ENCODE data around the gene WASHC3.
A peak's percentile ranks its signal among the peaks of the same experiment; 100 is the strongest.

Gene WASHC3

GRCh38 chr12:102062419-102062806, 622 bp upstream of the WASHC3 start:
- Mint-ChIP-seq H3K4me3 (peak overlapping the region; percentile 97 to 98), H3K27me3 (peaks cover 0 to 5% of the 10 kb centered on the region in 2 donors), H3K36me3 (peaks cover 15% of the 10 kb centered on the region in 2 donors), H3K27ac (no peak overlapping the region), H3K9me3 (no peaks in the 10 kb centered on the region), H3K4me1 (peaks cover 5 to 22% of the 10 kb centered on the region in 2 donors)
- no peak for DNase-seq
- no peak for ATAC-seq (replicated peaks)

- peaks cover 8 to 29% of the 10 kb centered on the region in 2 donors for H3K4me1 Mint-ChIP-seq
- peak overlapping the region; percentile 99 for H3K27ac Mint-ChIP-seq
- no peaks in the 10 kb centered on the region for H3K9me3 Mint-ChIP-seq
- peaks cover 0 to 5% of the 10 kb centered on the region in 2 donors for H3K27me3 Mint-ChIP-seq
- peak overlapping the region; percentile 97 to 98 for H3K4me3 Mint-ChIP-seq
- peaks cover 25 to 26% of the 10 kb centered on the region in 2 donors for H3K36me3 Mint-ChIP-seq
- peak; percentile 31 for DNase-seq
- peak; percentile 72 to 73 for ATAC-seq (replicated peaks)
Observed at GRCh38 chr12:102061096-102061559, 663 bp downstream of the WASHC3 start.

- Mint-ChIP-seq H3K27me3 (peaks cover 0 to under 1% of the 10 kb centered on the region in 2 donors), H3K4me1 (peaks cover 10 to 35% of the 10 kb centered on the region in 2 donors), H3K27ac (peak overlapping the region; percentile 47), H3K4me3 (no peak overlapping the region), H3K36me3 (peaks cover 32 to 36% of the 10 kb centered on the region in 2 donors), H3K9me3 (no peaks in the 10 kb centered on the region)
- ATAC-seq (replicated peaks) (no peak), DNase-seq (no peak)
Observed at GRCh38 chr12:102059343-102059742, 2.4 kb downstream of the WASHC3 start.

- Mint-ChIP-seq H3K27ac (no peak overlapping the region), H3K4me1 (peaks cover 14 to 47% of the 10 kb centered on the region in 2 donors), H3K36me3 (peaks cover 43 to 54% of the 10 kb centered on the region in 2 donors), H3K27me3 (no peaks in the 10 kb centered on the region), H3K4me3 (no peak overlapping the region), H3K9me3 (no peaks in the 10 kb centered on the region)
- no peak for ATAC-seq (replicated peaks)
- DNase-seq = no peak
Observed at GRCh38 chr12:102054345-102054744, 7.4 kb downstream of the WASHC3 start.

GRCh38 chr12:102053062-102053349, 8.8 kb downstream of the WASHC3 start:
- peaks cover 35 to 51% of the 10 kb centered on the region in 2 donors for H3K36me3 Mint-ChIP-seq
- DNase-seq = no peak
- H3K4me3 Mint-ChIP-seq = no peak overlapping the region
- H3K27me3 Mint-ChIP-seq = no peaks in the 10 kb centered on the region
- no peaks in the 10 kb centered on the region for H3K9me3 Mint-ChIP-seq
- peaks cover 13 to 42% of the 10 kb centered on the region in 2 donors for H3K4me1 Mint-ChIP-seq
- no peak for ATAC-seq (replicated peaks)
- H3K27ac Mint-ChIP-seq = peak overlapping the region; percentile 31

GRCh38 chr12:102052192-102053061, 9.4 kb downstream of the WASHC3 start:
- Mint-ChIP-seq H3K36me3 (peaks cover 31 to 46% of the 10 kb centered on the region in 2 donors), H3K9me3 (no peaks in the 10 kb centered on the region), H3K27me3 (no peaks in the 10 kb centered on the region), H3K4me3 (no peak overlapping the region), H3K4me1 (peaks cover 13 to 42% of the 10 kb centered on the region in 2 donors), H3K27ac (no peak overlapping the region)
- DNase-seq = no peak
- ATAC-seq (replicated peaks) = no peak

GRCh38 chr12:102051431-102051965, 10.3 kb downstream of the WASHC3 start:
- Mint-ChIP-seq H3K36me3 (peaks cover 25 to 39% of the 10 kb centered on the region in 2 donors), H3K27ac (peak overlapping the region; percentile 65), H3K4me1 (peaks cover 11 to 37% of the 10 kb centered on the region in 2 donors), H3K27me3 (no peaks in the 10 kb centered on the region), H3K9me3 (no peaks in the 10 kb centered on the region), H3K4me3 (no peak overlapping the region)
- DNase-seq (no peak), ATAC-seq (replicated peaks) (peak; percentile 31 to 56)

GRCh38 chr12:102050660-102051430, 10.9 kb downstream of the WASHC3 start:
- ATAC-seq (replicated peaks) = no peak
- no peak overlapping the region for H3K27ac Mint-ChIP-seq

GRCh38 chr12:102043928-102044327, 17.9 kb downstream of the WASHC3 start:
- H3K4me1 Mint-ChIP-seq = peaks cover 0 to 2% of the 10 kb centered on the region in 2 donors
- H3K27ac Mint-ChIP-seq = peak overlapping the region; percentile 43
- no peaks in the 10 kb centered on the region for H3K27me3 Mint-ChIP-seq
- no peak for ATAC-seq (replicated peaks)
- H3K36me3 Mint-ChIP-seq = peaks cover 3 to 13% of the 10 kb centered on the region in 2 donors
- no peaks in the 10 kb centered on the region for H3K9me3 Mint-ChIP-seq
- no peak overlapping the region for H3K4me3 Mint-ChIP-seq
- DNase-seq = no peak

More at GRCh38 chr12:102050660-102051430, 10.9 kb downstream of the WASHC3 start:
- Mint-ChIP-seq H3K36me3 (peaks cover 21 to 35% of the 10 kb centered on the region in 2 donors), H3K4me1 (peaks cover 10 to 35% of the 10 kb centered on the region in 2 donors), H3K4me3 (no peak overlapping the region), H3K27me3 (no peaks in the 10 kb centered on the region), H3K9me3 (no peaks in the 10 kb centered on the region)
- DNase-seq = no peak

GRCh38 chr12:102033991-102034745, 27.6 kb downstream of the WASHC3 start:
- Mint-ChIP-seq H3K27ac (no peak overlapping the region), H3K4me1 (no peaks in the 10 kb centered on the region), H3K4me3 (no peak overlapping the region), H3K9me3 (no peaks in the 10 kb centered on the region), H3K36me3 (peaks cover 23 to 39% of the 10 kb centered on the region in 2 donors), H3K27me3 (no peaks in the 10 kb centered on the region)
- ATAC-seq (replicated peaks) (no peak), DNase-seq (no peak)

GRCh38 chr12:102031852-102032251, 29.9 kb downstream of the WASHC3 start:
- ATAC-seq (replicated peaks) = no peak
- no peak for DNase-seq
- Mint-ChIP-seq H3K36me3 (peaks cover 21 to 39% of the 10 kb centered on the region in 2 donors), H3K9me3 (no peaks in the 10 kb centered on the region), H3K27ac (no peak overlapping the region), H3K4me3 (no peak overlapping the region), H3K27me3 (no peaks in the 10 kb centered on the region), H3K4me1 (no peaks in the 10 kb centered on the region)

- Mint-ChIP-seq H3K36me3 (peaks cover 16 to 24% of the 10 kb centered on the region in 2 donors), H3K4me3 (no peak overlapping the region), H3K4me1 (peaks cover 0 to 1% of the 10 kb centered on the region in 2 donors), H3K27ac (no peak overlapping the region), H3K27me3 (no peaks in the 10 kb centered on the region), H3K9me3 (no peaks in the 10 kb centered on the region)
- DNase-seq = no peak
- no peak for ATAC-seq (replicated peaks)
Observed at GRCh38 chr12:102029141-102029540, 32.6 kb downstream of the WASHC3 start.

GRCh38 chr12:102026728-102027127, 35.1 kb downstream of the WASHC3 start:
- DNase-seq (no peak), ATAC-seq (replicated peaks) (no peak)
- H3K36me3 Mint-ChIP-seq = peaks cover 16 to 22% of the 10 kb centered on the region in 2 donors
- H3K27me3 Mint-ChIP-seq = no peaks in the 10 kb centered on the region
- H3K27ac Mint-ChIP-seq = no peak overlapping the region
- no peak overlapping the region for H3K4me3 Mint-ChIP-seq
- no peaks in the 10 kb centered on the region for H3K9me3 Mint-ChIP-seq
- H3K4me1 Mint-ChIP-seq = peaks cover 0 to 1% of the 10 kb centered on the region in 2 donors

- H3K4me1 Mint-ChIP-seq = peaks cover 0 to 1% of the 10 kb centered on the region in 2 donors
- peaks cover 24 to 34% of the 10 kb centered on the region in 2 donors for H3K36me3 Mint-ChIP-seq
- H3K27ac Mint-ChIP-seq = no peak overlapping the region
- DNase-seq (no peak), ATAC-seq (replicated peaks) (no peak)
- no peaks in the 10 kb centered on the region for H3K27me3 Mint-ChIP-seq
- no peaks in the 10 kb centered on the region for H3K9me3 Mint-ChIP-seq
- H3K4me3 Mint-ChIP-seq = no peak overlapping the region
Observed at GRCh38 chr12:102024765-102025164, 37.0 kb downstream of the WASHC3 start.

All from stimulated activated naive B cell treated with anti-CD40 and anti-IgM and Interleukin-4, amounts not matched to agents 10 μg/mL and 1 μg/mL and 100 μg/mL, for 72 hours (primary cell).